Testis (tissue), 3 donors: ENCODE results near the gene ITM2C. TPM values are rescaled to one million over a fixed set of nuclear protein-coding genes. Genes with fewer than 3 reads are reported as not detected.

Experiments
- DNase-seq: peaks from one replicate; pipeline ENCODE4 v3.0.0-alpha.2; 2019
- H3K27ac ChIP-seq, 2 donors: fragments of 200-600 bp; sonication (generic); one replicate each; pipeline ENCODE4 v1.5.1; 2019
- H3K27me3 ChIP-seq: fragments of 200-600 bp; sonication (generic); one replicate; pipeline ENCODE4 v1.5.1; 2019
- H3K36me3 ChIP-seq: fragments of 200-600 bp; sonication (generic); one replicate; pipeline ENCODE4 v1.5.1; 2017; ENCODE audit warnings: low read depth; ENCODE audit errors: missing control alignments
- H3K4me1 ChIP-seq: fragments of 200-600 bp; sonication (generic); one replicate; pipeline ENCODE4 v1.5.1; 2019
- H3K4me3 ChIP-seq, 2 donors: fragments of 200-600 bp; sonication (generic); one replicate each; pipeline ENCODE4 v1.5.1; 2017 to 2019
- H3K9me3 ChIP-seq: fragments of 200-600 bp; sonication (generic); one replicate; pipeline ENCODE4 v1.5.1; 2017
- CTCF ChIP-seq, 3 experiments: fragments of 450-650 bp in 2 of 3; fragments of 200-600 bp in 1 of 3; sonication (generic) in 1 of 3; IDR thresholded peaks; one replicate each; pipeline ENCODE4 v1.5.1; 2016 to 2019; ENCODE audit warnings: antibody characterized with exemption in 3 of 3, mild to moderate bottlenecking in 2 of 3, moderate library complexity in 1 of 3
- POLR2A ChIP-seq: fragments of 450-650 bp; IDR thresholded peaks from one replicate; pipeline ENCODE4 v1.6.1; 2017; ENCODE audit warnings: antibody characterized with exemption, mild to moderate bottlenecking, moderate library complexity
- WGBS, 2 donors: methylation state at CpG; one replicate each; pipeline ENCODE4 v1.1.5; 2018; 5-methylcytosine and 5-hydroxymethylcytosine counted together
- intact Hi-C: fragments of 100-400 bp; cut with DNase I; formaldehyde crosslinking; loops from one replicate; pipeline ENCODE4 v1.15.1; 2023; ENCODE audit warnings: low total_unique reads
- polyA plus RNA-seq: library from polyadenylated mRNA; stranded (reverse); fragments of 350-450 nt; fragmentation: Illumina TruSeq; extraction: RNeasy Lipid Tissue Mini Kit (QIAGEN cat#74804); gene quantifications from one replicate; pipeline ENCODE4 v1.2.3, GENCODE V29; 2014; ENCODE audit warnings: low read depth, low replicate concordance; ENCODE audit not compliant: insufficient read depth
- total RNA-seq, 2 donors: library from RNA; depleted of rRNA; stranded (reverse); fragments of >200 nt; gene quantifications; one replicate each; pipeline ENCODE4 v1.2.3, GENCODE V29; 2016

The ITM2C gene
- total and polyA plus RNA-seq, 3 donors from 2014 or later: 53.7 to 95.7 (median 57.8) TPM

- TF ChIP-seq CTCF (IDR thresholded peaks at IDR 0.05): no peak
- TF ChIP-seq POLR2A: no peak
- WGBS, 2 donors: 78 to 85% methylated on average over 20 to 26 of the region's 26 CpGs
- H3K27ac ChIP-seq: no peak within 1 kb of the TSS
- intact Hi-C loops: no loop called here
- no peaks in the 10 kb centered on the region for H3K4me1 ChIP-seq
- H3K36me3 ChIP-seq: no peaks in the 10 kb centered on the region
- H3K27me3 ChIP-seq: no peaks in the 10 kb centered on the region
- no peak within 1 kb of the TSS for H3K4me3 ChIP-seq
- H3K9me3 ChIP-seq: no peaks in the 10 kb centered on the region
- no peak for DNase-seq
These were observed 60.0 kb downstream of the ITM2C start, which contains the start of gene GPR55 for GRCh38 chr2:230924470-230925341. Gene GPR55 (minus strand): TSS chr2:230925242. CDS start chr2:230910962, 14,280 bp downstream.

- Histone ChIP-seq H3K9me3 (no peaks in the 10 kb centered on the region), H3K27ac (no peak overlapping the region), H3K27me3 (no peaks in the 10 kb centered on the region), H3K36me3 (no peaks in the 10 kb centered on the region), H3K4me1 (peaks cover 6% of the 10 kb centered on the region), H3K4me3 (no peak overlapping the region)
- TF ChIP-seq CTCF (IDR thresholded peaks at IDR 0.05) (no peak), POLR2A (no peak)
- intact Hi-C loops: no loop called here
- no peak for DNase-seq
- 79 to 82% methylated on average over 9 of the region's 9 CpGs for WGBS, 2 donors
These were observed 60.7 kb downstream of the ITM2C start for GRCh38 chr2:230925443-230925878.

- Histone ChIP-seq H3K4me1 (peaks cover 7% of the 10 kb centered on the region), H3K4me3 (no peak overlapping the region), H3K36me3 (no peaks in the 10 kb centered on the region), H3K27ac (no peak overlapping the region), H3K9me3 (no peaks in the 10 kb centered on the region), H3K27me3 (no peaks in the 10 kb centered on the region)
- no peak for DNase-seq
- TF ChIP-seq CTCF (IDR thresholded peaks at IDR 0.05): no peak
- no peak for TF ChIP-seq POLR2A
- WGBS, 2 donors: 92% methylated on average over 4 to 10 of the region's 11 CpGs
- intact Hi-C loops: no loop called here
These were observed 61.4 kb downstream of the ITM2C start for GRCh38 chr2:230925879-230926765.

GRCh38 chr2:230927711-230928341 is 63.1 kb downstream of the ITM2C start:
- Histone ChIP-seq H3K4me1 (peaks cover 13% of the 10 kb centered on the region), H3K9me3 (no peaks in the 10 kb centered on the region), H3K27me3 (no peaks in the 10 kb centered on the region), H3K36me3 (no peaks in the 10 kb centered on the region), H3K27ac (no peak overlapping the region), H3K4me3 (no peak overlapping the region)
- no peak for DNase-seq
- TF ChIP-seq POLR2A: no peak
- no peak for TF ChIP-seq CTCF (IDR thresholded peaks at IDR 0.05)
- 94 to 96% methylated on average over 8 to 14 of the region's 14 CpGs for WGBS, 2 donors
- intact Hi-C loops: no loop called here

Other genes starting within 250 kb of the ITM2C start
- 10 to 100 TPM; 76.1 to 82.2 TPM for gene CAB39, start 152.1 kb upstream of the ITM2C start, total RNA-seq
- gene CAB39, start 152.1 kb upstream of the ITM2C start, polyA plus RNA-seq: 76.8 TPM
- 10 to 100 TPM; 10.9 to 14.7 TPM for gene GPR55, start 60.3 kb downstream of the ITM2C start, total RNA-seq
- 12.3 TPM for gene GPR55, start 60.3 kb downstream of the ITM2C start, polyA plus RNA-seq
- 100 to 1,000 TPM in 1 of 2 donors, 10 to 100 TPM in 1; 18.6 to 127 TPM for gene SPATA3, start 131.2 kb downstream of the ITM2C start, total RNA-seq
- 211 TPM for gene SPATA3, start 131.2 kb downstream of the ITM2C start, polyA plus RNA-seq
- 1 to 10 TPM; 5.3 to 6.9 TPM for gene C2orf72, start 172.6 kb downstream of the ITM2C start, total RNA-seq
- 2.7 TPM for gene C2orf72, start 172.6 kb downstream of the ITM2C start, polyA plus RNA-seq
- 10 to 100 TPM; 60.8 to 66.8 TPM for gene PSMD1, start 191.9 kb downstream of the ITM2C start, total RNA-seq
- gene PSMD1, start 191.9 kb downstream of the ITM2C start, polyA plus RNA-seq: 69.6 TPM